ENCODE results near the gene ATXN1. TPM values are rescaled to one million over a fixed set of nuclear protein-coding genes. Genes with fewer than 3 reads are reported as not detected.

Gene ATXN1
- polyA plus RNA-seq, 1 donor (not counting 4 experiments of a cell fraction or from before 2014, with no cell fraction given), result 9.7 TPM

DNA sequence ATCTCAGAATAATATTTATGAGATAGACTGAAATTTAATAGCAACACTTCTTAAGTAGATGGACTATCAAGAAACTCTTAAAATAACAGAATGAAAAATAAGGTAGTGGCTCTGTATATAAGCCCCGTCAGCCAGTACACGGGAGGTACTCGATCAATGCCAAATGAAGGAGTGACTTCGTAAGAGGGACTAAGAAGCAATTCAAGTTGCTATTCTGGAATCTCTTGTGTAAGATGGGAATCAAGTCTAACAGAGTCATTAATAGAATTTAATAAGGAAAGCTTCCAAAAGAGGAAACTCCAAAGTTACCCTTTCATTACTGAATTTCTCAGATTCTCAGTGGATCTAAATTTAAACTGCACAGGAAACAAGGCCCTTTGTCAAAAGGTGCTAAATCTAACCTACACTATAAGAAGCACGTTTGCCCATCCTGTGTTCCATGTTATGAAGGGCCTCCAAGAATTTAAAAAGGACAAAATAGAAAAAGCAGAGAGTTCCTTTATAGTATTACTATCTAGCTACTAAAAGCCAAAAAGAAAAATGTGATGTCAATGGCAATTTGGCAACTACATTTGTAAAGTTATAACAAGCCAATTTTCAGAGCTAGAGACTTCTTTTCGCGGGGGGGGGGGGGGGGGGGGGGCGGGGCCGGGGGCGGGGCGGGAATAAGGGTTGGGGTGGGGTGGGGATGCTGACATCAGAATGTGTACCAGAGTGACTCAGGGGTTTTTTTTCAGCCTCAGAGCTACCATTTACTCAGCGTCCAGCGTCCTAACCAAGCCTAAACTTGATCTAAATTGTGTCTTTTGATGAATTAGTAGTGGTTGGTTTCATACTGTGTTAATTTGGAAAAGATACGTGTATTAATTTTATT lies 322.3 kb downstream of the ATXN1 start:
- H3K4me1 ChIP-seq (ENCODE audit: control insufficient read depth, extremely low read depth, insufficient read depth, low read length), result peaks cover 6% of the 10 kb centered on the region
- peak overlapping the region; percentile 5 for H3K27ac ChIP-seq (ENCODE audit: control insufficient read depth, insufficient read depth, low read length)
- DNase-seq (ENCODE audit: low read depth, low spot score) (peak; percentile 13), FAIRE-seq (no peak)
- H3K9me3 ChIP-seq (ENCODE audit: control insufficient read depth, low read depth, low read length), result no peaks in the 10 kb centered on the region
- H3K4me3 ChIP-seq (ENCODE audit: control insufficient read depth in 2 of 3, extremely low read depth in 1 of 3, insufficient read depth in 2 of 3, low read depth in 1 of 3, low read length in 3 of 3), result no peak overlapping the region
- H3K9me1 ChIP-seq (ENCODE audit: control insufficient read depth, extremely low read depth, insufficient read depth, low read length), result no peaks in the 10 kb centered on the region
- no peaks in the 10 kb centered on the region for H3K27me3 ChIP-seq (ENCODE audit: control insufficient read depth, extremely low read depth, insufficient read depth, low read length)
- H3K36me3 ChIP-seq (ENCODE audit: control insufficient read depth in 2 of 2, extremely low read depth in 1 of 2, insufficient read depth in 2 of 2, low read length in 2 of 2), result no peaks in the 10 kb centered on the region
- no peak overlapping the region for H3K9ac ChIP-seq (ENCODE audit: control insufficient read depth, extremely low read depth, insufficient read depth, low read length)
- no peaks in the 10 kb centered on the region for H3K79me2 ChIP-seq (ENCODE audit: control insufficient read depth, insufficient read depth, low read length)
- no peak overlapping the region for H2AFZ ChIP-seq (ENCODE audit: control insufficient read depth, low read length)
- no peak for TF ChIP-seq EZH2 (IDR thresholded peaks at IDR 0.05; ENCODE audit: low read length)
- TF ChIP-seq CTCF (optimal IDR thresholded peaks at IDR 0.05 in 1 of 3, IDR thresholded peaks at IDR 0.05 in 1 of 3, conservative IDR thresholded peaks at IDR 0.05 in 1 of 3; ENCODE audit: extremely low read depth in 1 of 3, insufficient read depth in 2 of 3, low read length in 3 of 3), result no peak
- peak overlapping the region; percentile 37 for H3K4me2 ChIP-seq (ENCODE audit: control insufficient read depth, extremely low read depth, insufficient read depth, low read depth, low read length)
- no peaks in the 10 kb centered on the region for H4K20me1 ChIP-seq (ENCODE audit: control insufficient read depth, extremely low read depth, insufficient read depth, low read length)
- dilution Hi-C loops (cut with MboI; ENCODE audit: extremely low pct_ligation_motif_present, low sequenced_read_pairs), result no loop called here

GRCh38 chr6:16437984-16438383 lies 323.3 kb downstream of the ATXN1 start:
- no peak overlapping the region for H3K4me3 ChIP-seq (ENCODE audit: control insufficient read depth in 2 of 3, extremely low read depth in 1 of 3, insufficient read depth in 2 of 3, low read depth in 1 of 3, low read length in 3 of 3)
- dilution Hi-C loops (cut with MboI; ENCODE audit: extremely low pct_ligation_motif_present, low sequenced_read_pairs), result no loop called here
- DNase-seq (ENCODE audit: low read depth, low spot score) (no peak), FAIRE-seq (no peak)
- H3K9me1 ChIP-seq (ENCODE audit: control insufficient read depth, extremely low read depth, insufficient read depth, low read length), result no peaks in the 10 kb centered on the region
- no peaks in the 10 kb centered on the region for H3K79me2 ChIP-seq (ENCODE audit: control insufficient read depth, insufficient read depth, low read length)
- peaks cover 6% of the 10 kb centered on the region for H3K4me1 ChIP-seq (ENCODE audit: control insufficient read depth, extremely low read depth, insufficient read depth, low read length)
- no peak overlapping the region for H3K9ac ChIP-seq (ENCODE audit: control insufficient read depth, extremely low read depth, insufficient read depth, low read length)
- H3K27ac ChIP-seq (ENCODE audit: control insufficient read depth, insufficient read depth, low read length), result no peak overlapping the region
- no peaks in the 10 kb centered on the region for H3K27me3 ChIP-seq (ENCODE audit: control insufficient read depth, extremely low read depth, insufficient read depth, low read length)
- no peaks in the 10 kb centered on the region for H3K36me3 ChIP-seq (ENCODE audit: control insufficient read depth in 2 of 2, extremely low read depth in 1 of 2, insufficient read depth in 2 of 2, low read length in 2 of 2)
- no peak overlapping the region for H3K4me2 ChIP-seq (ENCODE audit: control insufficient read depth, extremely low read depth, insufficient read depth, low read depth, low read length)
- TF ChIP-seq CTCF (optimal IDR thresholded peaks at IDR 0.05 in 1 of 3, IDR thresholded peaks at IDR 0.05 in 1 of 3, conservative IDR thresholded peaks at IDR 0.05 in 1 of 3; ENCODE audit: extremely low read depth in 1 of 3, insufficient read depth in 2 of 3, low read length in 3 of 3) (no peak), EZH2 (IDR thresholded peaks at IDR 0.05; ENCODE audit: low read length) (no peak)
- no peaks in the 10 kb centered on the region for H4K20me1 ChIP-seq (ENCODE audit: control insufficient read depth, extremely low read depth, insufficient read depth, low read length)
- no peak overlapping the region for H2AFZ ChIP-seq (ENCODE audit: control insufficient read depth, low read length)
- no peaks in the 10 kb centered on the region for H3K9me3 ChIP-seq (ENCODE audit: control insufficient read depth, low read depth, low read length)

Data from keratinocyte (primary cell).